ENCODE measurements around the gene ISL2.

The ISL2 gene

GRCh38 chr15:76377751-76378150 lies 41.2 kb downstream of the ISL2 start:
- DNase-seq = no peak

GRCh38 chr15:76378691-76379090 lies 42.1 kb downstream of the ISL2 start:
- DNase-seq = no peak

DNA sequence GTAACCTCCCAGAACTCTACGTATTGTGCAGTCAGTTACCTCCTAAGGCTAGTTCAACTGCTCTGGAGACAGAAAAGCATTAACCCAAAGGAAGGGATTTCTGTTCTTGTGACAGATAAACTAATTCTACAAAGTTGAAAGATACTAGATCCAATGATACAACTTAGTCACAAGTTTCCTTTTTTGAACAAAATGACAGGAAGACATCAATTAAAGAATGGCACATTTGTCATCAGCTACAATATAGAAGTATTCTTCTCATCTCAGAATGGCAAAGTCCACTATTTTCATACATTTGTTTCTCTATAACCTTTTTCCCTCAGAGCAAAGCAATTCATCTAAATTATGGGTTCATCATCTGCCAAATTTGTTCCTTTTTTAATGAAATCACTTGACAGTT lies 43.7 kb downstream of the ISL2 start:
- DNase-seq = no peak

GRCh38 chr15:76381366-76381765 lies 44.8 kb downstream of the ISL2 start:
- DNase-seq = no peak

GRCh38 chr15:76382987-76383728 lies 46.6 kb downstream of the ISL2 start:
- DNase-seq = no peak

DNA sequence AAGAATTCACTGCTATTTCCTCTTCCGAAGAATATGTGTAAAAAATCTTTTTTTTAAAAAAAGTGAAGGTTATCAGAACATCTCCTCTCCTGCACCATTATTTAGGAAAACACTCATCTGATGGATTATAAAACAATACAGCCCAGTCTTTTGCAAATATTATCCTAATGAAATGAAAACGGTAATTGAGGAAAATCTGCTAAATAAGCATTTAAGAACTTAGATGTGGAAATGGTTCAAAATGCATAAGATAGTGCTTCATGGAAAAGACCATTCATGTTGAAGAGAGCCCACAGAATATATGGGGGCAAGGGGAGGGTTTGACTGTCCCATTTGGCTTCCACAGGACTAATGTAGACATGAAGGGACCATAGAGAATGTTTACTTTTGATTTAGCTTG lies 47.8 kb downstream of the ISL2 start:
- DNase-seq = no peak

GRCh38 chr15:76386178-76386577 lies 49.6 kb downstream of the ISL2 start:
- DNase-seq = no peak

GRCh38 chr15:76386926-76387325 lies 50.4 kb downstream of the ISL2 start:
- DNase-seq = no peak

DNA sequence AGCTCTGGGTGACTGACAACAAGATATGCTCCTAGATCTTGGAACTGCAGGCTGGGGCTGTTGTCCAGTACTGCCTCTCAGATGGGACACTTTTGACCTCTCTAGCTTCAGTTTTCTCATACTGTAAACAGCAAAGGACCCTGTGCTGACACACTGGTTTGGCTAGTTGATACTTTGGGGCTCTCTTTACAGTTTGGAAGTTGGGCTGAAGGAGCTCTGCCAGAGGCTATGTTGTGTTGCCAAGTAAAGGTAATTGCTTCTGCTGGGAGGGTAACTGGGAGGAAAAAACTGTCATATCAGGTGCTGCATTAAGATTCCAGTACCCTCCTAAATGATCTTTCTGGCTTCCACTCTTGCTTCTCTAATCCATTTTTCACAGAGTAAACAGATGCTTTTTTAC lies 54.0 kb downstream of the ISL2 start:
- no peak for DNase-seq

GRCh38 chr15:76391309-76391708 lies 54.7 kb downstream of the ISL2 start:
- DNase-seq = no peak

DNA sequence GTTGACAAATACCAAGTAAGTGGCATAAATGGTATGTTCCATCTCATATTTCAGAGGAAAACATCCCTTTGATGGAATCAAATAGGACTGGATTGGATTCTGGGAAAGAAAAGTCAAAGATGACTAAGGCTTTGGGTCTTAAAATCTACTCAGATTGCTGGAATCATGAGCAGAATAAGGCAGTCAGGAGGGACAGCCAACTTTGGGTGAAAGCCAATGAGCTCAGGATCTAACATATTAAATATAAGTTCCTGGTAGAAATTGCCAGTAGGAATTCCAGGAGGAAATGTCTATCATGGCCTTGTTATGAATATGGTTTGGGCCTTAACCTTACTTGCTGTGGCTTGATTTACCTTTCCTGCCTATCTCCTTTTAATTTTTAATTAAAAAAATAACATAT lies 55.3 kb downstream of the ISL2 start:
- no peak for DNase-seq
